Fibroblast of lung (primary cell): ENCODE results near the gene CHD6.

ENCODE experiments used
- EZH2 ChIP-seq: IDR thresholded peaks from 2 replicates; pipeline ENCODE4 v1.5.1; 2012; ENCODE audit warnings: low read length, control low read depth, mild to moderate bottlenecking; ENCODE audit errors: missing control alignments
- TF ChIP-seq, protein P1 (sequence below), 2 donors: IDR thresholded peaks in 1 of 2; conservative IDR thresholded peaks in 1 of 2; 1 replicate in 1 of 2; 2 replicates in 1 of 2; pipeline ENCODE4 v1.5.1; 2011 to 2012; ENCODE audit warnings: low read length in 2 of 2, control low read depth in 1 of 2, inconsistent platforms in 1 of 2, low read depth in 1 of 2, mild to moderate bottlenecking in 1 of 2

DNA sequence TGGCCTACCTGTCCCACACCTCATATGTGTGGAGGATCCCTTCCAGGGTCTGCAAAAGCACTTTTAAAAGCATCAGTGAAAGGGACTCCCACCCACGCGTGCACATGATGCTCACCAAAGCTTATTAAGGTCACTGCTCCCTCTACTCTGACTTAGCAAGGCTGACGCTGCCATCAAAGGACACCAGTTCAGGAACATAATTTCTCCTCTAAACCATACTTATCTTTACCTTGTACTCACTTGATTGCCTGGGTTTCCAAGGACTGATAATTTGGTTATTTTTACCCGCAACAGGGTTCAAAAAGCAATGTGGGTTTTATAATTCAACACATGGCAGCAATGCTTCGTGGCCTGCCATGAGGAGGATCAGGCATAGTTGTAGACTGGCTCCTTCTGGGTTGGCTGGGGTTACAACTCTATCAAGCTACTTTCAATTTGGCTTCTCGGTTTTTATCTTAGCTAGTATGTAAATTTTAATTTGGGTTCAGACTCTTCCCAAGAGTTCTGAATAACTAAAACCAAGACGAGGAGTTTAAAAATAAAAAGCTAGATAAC, 199.4 kb downstream of the CHD6 start:
- TF ChIP-seq, protein P1, sequence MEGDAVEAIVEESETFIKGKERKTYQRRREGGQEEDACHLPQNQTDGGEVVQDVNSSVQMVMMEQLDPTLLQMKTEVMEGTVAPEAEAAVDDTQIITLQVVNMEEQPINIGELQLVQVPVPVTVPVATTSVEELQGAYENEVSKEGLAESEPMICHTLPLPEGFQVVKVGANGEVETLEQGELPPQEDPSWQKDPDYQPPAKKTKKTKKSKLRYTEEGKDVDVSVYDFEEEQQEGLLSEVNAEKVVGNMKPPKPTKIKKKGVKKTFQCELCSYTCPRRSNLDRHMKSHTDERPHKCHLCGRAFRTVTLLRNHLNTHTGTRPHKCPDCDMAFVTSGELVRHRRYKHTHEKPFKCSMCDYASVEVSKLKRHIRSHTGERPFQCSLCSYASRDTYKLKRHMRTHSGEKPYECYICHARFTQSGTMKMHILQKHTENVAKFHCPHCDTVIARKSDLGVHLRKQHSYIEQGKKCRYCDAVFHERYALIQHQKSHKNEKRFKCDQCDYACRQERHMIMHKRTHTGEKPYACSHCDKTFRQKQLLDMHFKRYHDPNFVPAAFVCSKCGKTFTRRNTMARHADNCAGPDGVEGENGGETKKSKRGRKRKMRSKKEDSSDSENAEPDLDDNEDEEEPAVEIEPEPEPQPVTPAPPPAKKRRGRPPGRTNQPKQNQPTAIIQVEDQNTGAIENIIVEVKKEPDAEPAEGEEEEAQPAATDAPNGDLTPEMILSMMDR (conservative IDR thresholded peaks at IDR 0.05 in 1 of 2, IDR thresholded peaks at IDR 0.05 in 1 of 2; ENCODE audit: low read depth in 1 of 2, low read length in 2 of 2), result no peak
- no peak for TF ChIP-seq EZH2
